Calu3 (cell line): ENCODE measurements around the gene NDUFS2. TPM values are rescaled to one million over a fixed set of nuclear protein-coding genes. Genes with fewer than 3 reads are reported as not detected.

Experiments
- BruUV-seq: library from RNA; stranded (reverse); fragments of 400-500 nt; replicated peaks from 2 replicates; lab custom pipeline; 2021; lab: Mats Ljungman, UMichigan
- CTCF ChIA-PET: fragments of 300-600 bp; sonication (Branson Sonifier 250); formaldehyde crosslinking; loops from one replicate; lab custom pipeline; 2022; ENCODE audit warnings: antibody characterized with exemption; lab: Charles Lee
- DNase-seq: peaks from one replicate; pipeline ENCODE4 v3.0.0; 2022
- H3K27ac Mint-ChIP-seq: one replicate; pipeline ENCODE4 v1.8.0; 2022; ENCODE audit warnings: mixed read lengths; ENCODE audit not compliant: unreplicated experiment
- H3K27me3 Mint-ChIP-seq: one replicate; pipeline ENCODE4 v1.8.0; 2022; ENCODE audit warnings: mixed read lengths; ENCODE audit not compliant: unreplicated experiment
- H3K36me3 Mint-ChIP-seq: one replicate; pipeline ENCODE4 v1.8.0; 2022; ENCODE audit warnings: mild to moderate bottlenecking, moderate library complexity, mixed read lengths; ENCODE audit not compliant: insufficient read depth, unreplicated experiment
- H3K4me1 Mint-ChIP-seq: one replicate; pipeline ENCODE4 v1.8.0; 2022; ENCODE audit warnings: mild to moderate bottlenecking, low read depth, mixed read lengths; ENCODE audit not compliant: unreplicated experiment
- H3K4me3 Mint-ChIP-seq: one replicate; pipeline ENCODE4 v1.8.0; 2022; ENCODE audit warnings: mild to moderate bottlenecking, low read depth, moderate library complexity, mixed read lengths; ENCODE audit not compliant: unreplicated experiment
- H3K9me3 Mint-ChIP-seq: one replicate; pipeline ENCODE4 v1.8.0; 2022; ENCODE audit warnings: low read depth, mixed read lengths; ENCODE audit not compliant: unreplicated experiment
- CTCF ChIP-seq: fragments of 200-600 bp; IDR thresholded peaks from one replicate; pipeline ENCODE4 v1.8.0; 2022; ENCODE audit warnings: antibody characterized with exemption; ENCODE audit not compliant: unreplicated experiment
- intact Hi-C: fragments of 100-400 bp; cut with micrococcal nuclease; formaldehyde crosslinking; loops from one replicate; pipeline ENCODE4 v1.10.0; 2022; ENCODE audit not compliant: unreplicated experiment
- total RNA-seq: library from RNA; stranded (reverse); gene quantifications from 2 replicates; pipeline ENCODE4 v1.2.3, GENCODE V29; 2022

The NDUFS2 gene
- total RNA-seq, 1 experiment from 2014 or later: 91.3 TPM

- BruUV-seq: no TSS peak
- Mint-ChIP-seq H3K27ac (no peak overlapping the region), H3K9me3 (no peaks in the 10 kb centered on the region), H3K4me1 (peaks cover 45% of the 10 kb centered on the region), H3K4me3 (no peak overlapping the region), H3K27me3 (no peaks in the 10 kb centered on the region), H3K36me3 (peaks cover 19% of the 10 kb centered on the region)
- no peak for DNase-seq
- intact Hi-C loops: no loop called here
- CTCF ChIA-PET: no interaction called here
- no peak for TF ChIP-seq CTCF
These were observed 22.5 kb upstream of the NDUFS2 start for GRCh38 chr1:161179698-161180097.

DNA sequence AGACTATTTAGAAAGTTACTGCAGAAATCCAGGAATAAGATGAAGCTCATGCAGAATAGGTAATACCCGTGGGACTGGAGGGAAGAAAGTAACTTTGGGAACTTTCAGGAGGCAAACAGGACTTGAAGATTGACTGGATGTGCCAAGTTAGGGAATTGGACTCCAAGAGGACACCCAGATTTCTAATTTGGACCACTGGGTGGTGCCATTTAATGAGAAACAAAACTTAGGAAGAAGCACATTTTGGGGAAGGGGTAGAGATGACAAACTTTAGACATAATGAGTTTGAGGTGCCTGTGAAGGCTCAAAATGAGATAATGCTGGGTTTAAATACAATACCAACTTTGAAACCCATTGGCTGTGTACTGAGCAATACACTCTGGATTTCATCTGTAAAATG, 21.5 kb upstream of the NDUFS2 start:
- Mint-ChIP-seq H3K9me3 (no peaks in the 10 kb centered on the region), H3K4me3 (no peak overlapping the region), H3K36me3 (peaks cover 19% of the 10 kb centered on the region), H3K27ac (no peak overlapping the region), H3K4me1 (peaks cover 42% of the 10 kb centered on the region), H3K27me3 (no peaks in the 10 kb centered on the region)
- intact Hi-C loops: no loop called here
- CTCF ChIA-PET: no interaction called here
- DNase-seq: no peak
- no peak for TF ChIP-seq CTCF
- BruUV-seq: no TSS peak

- Mint-ChIP-seq H3K27ac (peak overlapping the region; percentile 48), H3K36me3 (peaks cover 7% of the 10 kb centered on the region), H3K4me3 (no peak overlapping the region), H3K4me1 (peaks cover 30% of the 10 kb centered on the region), H3K9me3 (no peaks in the 10 kb centered on the region), H3K27me3 (no peaks in the 10 kb centered on the region)
- BruUV-seq: no TSS peak
- TF ChIP-seq CTCF: no peak
- intact Hi-C loops: no loop called here
- no peak for DNase-seq
- CTCF ChIA-PET: interaction anchor here (1.4 kb wide), 1 partner anchor 44 kb away, joined by 4 read pairs; the partner anchor contains the start of gene TOMM40L
These were observed 20.0 kb upstream of the NDUFS2 start for GRCh38 chr1:161182214-161182613.

- Mint-ChIP-seq H3K27me3 (no peaks in the 10 kb centered on the region), H3K4me1 (peaks cover 22% of the 10 kb centered on the region), H3K36me3 (no peaks in the 10 kb centered on the region), H3K9me3 (no peaks in the 10 kb centered on the region), H3K4me3 (no peak overlapping the region), H3K27ac (no peak overlapping the region)
- no peak for DNase-seq
- BruUV-seq: no TSS peak
- CTCF ChIA-PET: no interaction called here
- no peak for TF ChIP-seq CTCF
- intact Hi-C loops: no loop called here
These were observed 16.9 kb upstream of the NDUFS2 start for GRCh38 chr1:161185282-161185682.
